ENCODE results near the gene ANKS1A. TPM values are rescaled to one million over a fixed set of nuclear protein-coding genes. Genes with fewer than 3 reads are reported as not detected.
A peak's percentile ranks its signal among the peaks of the same experiment; 100 is the strongest.

The ANKS1A gene
- total RNA-seq, 1 donor from 2014 or later: 17.0 TPM

GRCh38 chr6:35046103-35046502 is 157.0 kb downstream of the ANKS1A start:
- Histone ChIP-seq H2AFZ (replicated peaks) (no peak overlapping the region), H3K27me3 (no peaks in the 10 kb centered on the region), H3K4me3 (no peak overlapping the region), H4K20me1 (ENCODE audit: low read depth) (peaks cover 5% of the 10 kb centered on the region), H3K79me2 (ENCODE audit: low read depth) (no peaks in the 10 kb centered on the region), H3K36me3 (no peaks in the 10 kb centered on the region), H3K9ac (no peak overlapping the region), H3K4me1 (peaks cover 66% of the 10 kb centered on the region), H3F3A (ENCODE audit: low read depth) (peaks cover 52% of the 10 kb centered on the region), H3K27ac (peak overlapping the region; percentile 25), H3K9me3 (ENCODE audit: low read depth) (no peaks in the 10 kb centered on the region), H3K4me2 (peak overlapping the region; percentile 69)
- H3K36me3 Mint-ChIP-seq: peaks cover under 1% of the 10 kb centered on the region
- H3K27ac Mint-ChIP-seq: peak overlapping the region; percentile 75
- H3K4me3 Mint-ChIP-seq: no peak overlapping the region
- H3K4me1 Mint-ChIP-seq: peaks cover 5% of the 10 kb centered on the region
- no peaks in the 10 kb centered on the region for H3K9me3 Mint-ChIP-seq
- DNase-seq (ENCODE audit: low spot score): peak; percentile 72
- peaks cover 5% of the 10 kb centered on the region for H3K27me3 Mint-ChIP-seq (ENCODE audit: insufficient read depth, low read depth)
- TF ChIP-seq EZH2phosphoT487 (IDR thresholded peaks at IDR 0.05) (no peak), EZH2 (IDR thresholded peaks at IDR 0.05) (no peak), CTCF (IDR thresholded peaks at IDR 0.05) (no peak)

GRCh38 chr6:35046862-35047261 is 157.8 kb downstream of the ANKS1A start:
- Histone ChIP-seq H3K9ac (no peak overlapping the region), H3K4me1 (peaks cover 66% of the 10 kb centered on the region), H3K4me3 (no peak overlapping the region), H3K79me2 (ENCODE audit: low read depth) (no peaks in the 10 kb centered on the region), H3K9me3 (ENCODE audit: low read depth) (no peaks in the 10 kb centered on the region), H3F3A (ENCODE audit: low read depth) (peaks cover 52% of the 10 kb centered on the region), H3K36me3 (no peaks in the 10 kb centered on the region), H4K20me1 (ENCODE audit: low read depth) (peaks cover 5% of the 10 kb centered on the region), H3K4me2 (peak overlapping the region; percentile 69), H3K27ac (no peak overlapping the region), H3K27me3 (no peaks in the 10 kb centered on the region), H2AFZ (replicated peaks) (no peak overlapping the region)
- Mint-ChIP-seq H3K27ac (peak overlapping the region; percentile 75), H3K36me3 (no peaks in the 10 kb centered on the region), H3K27me3 (ENCODE audit: insufficient read depth, low read depth) (peaks cover 5% of the 10 kb centered on the region), H3K4me3 (no peak overlapping the region), H3K4me1 (peaks cover 5% of the 10 kb centered on the region), H3K9me3 (no peaks in the 10 kb centered on the region)
- no peak for DNase-seq (ENCODE audit: low spot score)
- TF ChIP-seq CTCF (IDR thresholded peaks at IDR 0.05) (no peak), EZH2phosphoT487 (IDR thresholded peaks at IDR 0.05) (no peak), EZH2 (IDR thresholded peaks at IDR 0.05) (no peak)

- Histone ChIP-seq H3K79me2 (ENCODE audit: low read depth) (no peaks in the 10 kb centered on the region), H3K4me3 (peak overlapping the region; percentile 21), H3K4me1 (peaks cover 69% of the 10 kb centered on the region), H3K9ac (no peak overlapping the region), H3K9me3 (ENCODE audit: low read depth) (no peaks in the 10 kb centered on the region), H3F3A (ENCODE audit: low read depth) (peaks cover 58% of the 10 kb centered on the region), H4K20me1 (ENCODE audit: low read depth) (peaks cover 6% of the 10 kb centered on the region), H3K4me2 (peak overlapping the region; percentile 69), H3K27ac (peak overlapping the region; percentile 43), H3K27me3 (no peaks in the 10 kb centered on the region), H3K36me3 (no peaks in the 10 kb centered on the region), H2AFZ (replicated peaks) (no peak overlapping the region)
- no peak for DNase-seq (ENCODE audit: low spot score)
- Mint-ChIP-seq H3K27me3 (ENCODE audit: insufficient read depth, low read depth) (peaks cover 5% of the 10 kb centered on the region), H3K36me3 (no peaks in the 10 kb centered on the region), H3K4me1 (no peaks in the 10 kb centered on the region), H3K4me3 (no peak overlapping the region), H3K27ac (peak overlapping the region; percentile 53), H3K9me3 (no peaks in the 10 kb centered on the region)
- TF ChIP-seq EZH2 (IDR thresholded peaks at IDR 0.05) (no peak), CTCF (IDR thresholded peaks at IDR 0.05) (no peak), EZH2phosphoT487 (IDR thresholded peaks at IDR 0.05) (no peak)
These were observed 158.4 kb downstream of the ANKS1A start for GRCh38 chr6:35047265-35048011.

Data from neural progenitor cell (in vitro differentiated cells).